Transverse colon (tissue), 4 donors: ENCODE data around the gene RPLP2. TPM values are rescaled to one million over a fixed set of nuclear protein-coding genes. Genes with fewer than 3 reads are reported as not detected.
A peak's percentile ranks its signal among the peaks of the same experiment; 100 is the strongest.

Experiments
- DNase-seq: peaks from one replicate; pipeline ENCODE4 v3.0.0-alpha.2; 2019
- H3K27ac ChIP-seq, 4 donors: fragments of 200-600 bp; sonication (generic); 2 replicates each; pipeline ENCODE4 v1.5.1; 2016 to 2018; ENCODE audit warnings: inconsistent platforms in 4 of 4
- H3K27me3 ChIP-seq: fragments of 200-600 bp; sonication (generic); 2 replicates; pipeline ENCODE4 v1.5.1; 2017; ENCODE audit warnings: inconsistent platforms
- H3K36me3 ChIP-seq, 4 donors: fragments of 200-600 bp; sonication (generic); 2 replicates each; pipeline ENCODE4 v1.5.1; 2017 to 2019; ENCODE audit warnings: inconsistent platforms in 4 of 4
- H3K4me1 ChIP-seq, 4 donors: fragments of 200-600 bp; sonication (generic); 2 replicates each; pipeline ENCODE4 v1.5.1; 2017 to 2020; ENCODE audit warnings: inconsistent platforms in 4 of 4
- H3K4me3 ChIP-seq, 4 donors: fragments of 200-600 bp; sonication (generic); 1 replicate in 1 of 4; 2 replicates in 3 of 4; pipeline versions ENCODE4 v1.5.1 to v1.6.1; 2017 to 2019; ENCODE audit warnings: inconsistent platforms in 4 of 4
- H3K9me3 ChIP-seq, 2 donors: fragments of 200-600 bp; sonication (generic); 2 replicates each; pipeline ENCODE4 v1.5.1; 2017 to 2019; ENCODE audit warnings: inconsistent platforms in 2 of 2
- CTCF ChIP-seq, 5 experiments: fragments of 200-600 bp in 3 of 5; fragments of 450-650 bp in 2 of 5; sonication (generic) in 3 of 5; IDR thresholded peaks; 1 replicate in 2 of 5; 2 replicates in 3 of 5; pipeline ENCODE4 v1.5.1; 2016 to 2017; ENCODE audit warnings: antibody characterized with exemption in 5 of 5, inconsistent platforms in 3 of 5, mild to moderate bottlenecking in 2 of 5, moderate library complexity in 1 of 5
- EP300 ChIP-seq: sonication (generic); formaldehyde crosslinking; IDR thresholded peaks from one replicate; pipeline ENCODE4 v1.6.1; 2017; ENCODE audit warnings: antibody characterized with exemption, low read depth
- POLR2A ChIP-seq: fragments of 450-650 bp; IDR thresholded peaks from one replicate; pipeline ENCODE4 v1.6.1; 2016; ENCODE audit warnings: antibody characterized with exemption, mild to moderate bottlenecking, moderate library complexity
- POLR2AphosphoS5 ChIP-seq, 3 donors: sonication (generic); formaldehyde crosslinking; IDR thresholded peaks; one replicate each; pipeline ENCODE4 v1.6.1; 2016; ENCODE audit warnings: antibody characterized with exemption in 3 of 3
- WGBS, 2 donors: methylation state at CpG; one replicate each; pipeline ENCODE4 v1.1.5; 2018; ENCODE audit warnings: low coverage in 1 of 2; 5-methylcytosine and 5-hydroxymethylcytosine counted together
- in situ Hi-C, 4 donors: fragments of 200-750 bp; cut with MboI; loops; one replicate each; pipeline versions ENCODE4 v1.15.0 to v1.15.1; 2017; ENCODE audit warnings: low sequenced_read_pairs in 3 of 4, low pct_ligation_motif_present in 1 of 4, low pct_unique_long_range_greater_than_20kb in 1 of 4
- intact Hi-C: fragments of 100-400 bp; cut with DNase I; formaldehyde crosslinking; loops from one replicate; pipeline ENCODE4 v1.15.1; 2023; ENCODE audit warnings: low total_unique reads
- total RNA-seq, 4 donors: library from RNA; depleted of rRNA; stranded (reverse); fragments of >200 nt; gene quantifications; one replicate each; pipeline ENCODE4 v1.1.0, GENCODE V29; 2016

The RPLP2 gene
- total RNA-seq, 4 donors from 2014 or later: 273 to 670 (median 466) TPM

GRCh38 chr11:849104-849824 is 39.5 kb downstream of the RPLP2 start:
- no peaks in the 10 kb centered on the region for H3K36me3 ChIP-seq
- 1% methylated on average over 18 of the region's 71 CpGs; no CpG with 5 or more reads in 1 of the 2 donors for WGBS, 2 donors
- peaks cover 18 to 38% (median 28%) of the 10 kb centered on the region in 4 donors for H3K4me1 ChIP-seq
- peaks cover 38% of the 10 kb centered on the region for H3K27me3 ChIP-seq
- H3K4me3 ChIP-seq: peak overlapping the region in 3 of 4 donors; percentile 14 to 48 (median 32)
- no peak overlapping the region for H3K27ac ChIP-seq
- intact Hi-C loops: no loop called here
- H3K9me3 ChIP-seq: no peaks in the 10 kb centered on the region
- in situ Hi-C loops: no loop called here
- DNase-seq: no peak
- no peak for TF ChIP-seq POLR2A
- TF ChIP-seq EP300: no peak
- TF ChIP-seq CTCF (IDR thresholded peaks at IDR 0.05): no peak
- TF ChIP-seq POLR2AphosphoS5 (IDR thresholded peaks at IDR 0.05): no peak

- WGBS, 2 donors: 29% methylated on average over 64 of the region's 97 CpGs; no CpG with 5 or more reads in 1 of the 2 donors
- Histone ChIP-seq H3K27ac (no peak overlapping the region), H3K4me1 (peaks cover 10 to 29% (median 19%) of the 10 kb centered on the region in 4 donors), H3K9me3 (no peaks in the 10 kb centered on the region), H3K27me3 (peaks cover 38% of the 10 kb centered on the region), H3K36me3 (no peaks in the 10 kb centered on the region), H3K4me3 (peak overlapping the region in 2 of 4 donors; percentile 32 to 48)
- in situ Hi-C loops: loop anchor here in 2 of 4 donors (25.0 kb wide), 1 partner anchor 187 kb away; the partner anchor contains the start of gene MUC6 (in 2 of the 2)
- no peak for TF ChIP-seq POLR2AphosphoS5 (IDR thresholded peaks at IDR 0.05)
- no peak for TF ChIP-seq CTCF (IDR thresholded peaks at IDR 0.05)
- TF ChIP-seq EP300: no peak
- TF ChIP-seq POLR2A: no peak
- intact Hi-C loops: loop anchor here (10.0 kb wide), 1 partner anchor 205 kb away; no protein-coding TSS in a partner anchor
- DNase-seq: no peak
These were observed 40.4 kb downstream of the RPLP2 start for GRCh38 chr11:849951-850774.

GRCh38 chr11:850775-851763 is 41.3 kb downstream of the RPLP2 start:
- WGBS, 2 donors: 64% methylated on average over 17 of the region's 28 CpGs; no CpG with 5 or more reads in 1 of the 2 donors
- TF ChIP-seq EP300 (no peak), POLR2A (no peak), CTCF (IDR thresholded peaks at IDR 0.05) (no peak), POLR2AphosphoS5 (IDR thresholded peaks at IDR 0.05) (no peak)
- intact Hi-C loops: loop anchor here (10.0 kb wide), 1 partner anchor 204 kb away; no protein-coding TSS in a partner anchor
- Histone ChIP-seq H3K36me3 (no peaks in the 10 kb centered on the region), H3K9me3 (no peaks in the 10 kb centered on the region), H3K4me1 (peaks cover 10 to 27% (median 17%) of the 10 kb centered on the region in 4 donors), H3K27me3 (peaks cover 38% of the 10 kb centered on the region), H3K27ac (no peak overlapping the region), H3K4me3 (no peak overlapping the region)
- DNase-seq: no peak
- in situ Hi-C loops: loop anchor here in 2 of 4 donors (25.0 kb wide), 1 partner anchor 186 kb away; the partner anchor contains the start of gene MUC6 (in 2 of the 2)
